Measurements from ENCODE around the gene SCFD2. TPM values are rescaled to one million over a fixed set of nuclear protein-coding genes. Genes with fewer than 3 reads are reported as not detected.

SCFD2 gene
- total RNA-seq, 3 donors from 2014 or later = 22.8 to 33.8 (median 25.0) TPM

DNA sequence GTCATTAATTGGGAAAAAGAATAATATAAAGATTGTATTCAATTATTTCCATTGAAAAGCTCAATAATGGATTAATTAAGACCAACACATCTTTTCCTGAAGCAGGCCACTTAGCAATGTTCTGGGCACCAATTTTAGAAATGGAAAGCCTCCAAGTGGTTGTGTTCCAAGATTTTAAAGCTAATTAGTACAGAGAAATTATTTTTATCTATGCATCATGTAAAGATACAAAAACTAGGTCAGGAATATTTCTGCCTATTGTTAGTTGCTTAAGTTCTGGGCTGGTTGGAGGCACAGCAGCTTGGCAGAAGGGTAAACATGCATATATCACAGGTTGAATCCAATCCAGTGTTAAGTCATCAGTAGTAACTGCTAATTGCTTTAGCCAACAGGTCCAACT is 401.9 kb downstream of the SCFD2 start:
- H3K27me3 ChIP-seq = no peaks in the 10 kb centered on the region
- intact Hi-C loops (cut with DNase I; ENCODE audit: low total_unique reads) = no loop called here
- TF ChIP-seq POLR2A (IDR thresholded peaks at IDR 0.05) = no peak
- TF ChIP-seq POLR2AphosphoS5 (IDR thresholded peaks at IDR 0.05) = no peak
- TF ChIP-seq, protein P1, sequence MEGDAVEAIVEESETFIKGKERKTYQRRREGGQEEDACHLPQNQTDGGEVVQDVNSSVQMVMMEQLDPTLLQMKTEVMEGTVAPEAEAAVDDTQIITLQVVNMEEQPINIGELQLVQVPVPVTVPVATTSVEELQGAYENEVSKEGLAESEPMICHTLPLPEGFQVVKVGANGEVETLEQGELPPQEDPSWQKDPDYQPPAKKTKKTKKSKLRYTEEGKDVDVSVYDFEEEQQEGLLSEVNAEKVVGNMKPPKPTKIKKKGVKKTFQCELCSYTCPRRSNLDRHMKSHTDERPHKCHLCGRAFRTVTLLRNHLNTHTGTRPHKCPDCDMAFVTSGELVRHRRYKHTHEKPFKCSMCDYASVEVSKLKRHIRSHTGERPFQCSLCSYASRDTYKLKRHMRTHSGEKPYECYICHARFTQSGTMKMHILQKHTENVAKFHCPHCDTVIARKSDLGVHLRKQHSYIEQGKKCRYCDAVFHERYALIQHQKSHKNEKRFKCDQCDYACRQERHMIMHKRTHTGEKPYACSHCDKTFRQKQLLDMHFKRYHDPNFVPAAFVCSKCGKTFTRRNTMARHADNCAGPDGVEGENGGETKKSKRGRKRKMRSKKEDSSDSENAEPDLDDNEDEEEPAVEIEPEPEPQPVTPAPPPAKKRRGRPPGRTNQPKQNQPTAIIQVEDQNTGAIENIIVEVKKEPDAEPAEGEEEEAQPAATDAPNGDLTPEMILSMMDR (IDR thresholded peaks at IDR 0.05) = no peak
- H3K9me3 ChIP-seq = no peaks in the 10 kb centered on the region
- DNase-seq (ENCODE audit: low spot score in 2 of 2) = no peak
- no peak overlapping the region for H3K27ac ChIP-seq
- no peak overlapping the region for H3K4me3 ChIP-seq
- H3K4me1 ChIP-seq = no peaks in the 10 kb centered on the region
- H3K36me3 ChIP-seq = no peaks in the 10 kb centered on the region

DNA sequence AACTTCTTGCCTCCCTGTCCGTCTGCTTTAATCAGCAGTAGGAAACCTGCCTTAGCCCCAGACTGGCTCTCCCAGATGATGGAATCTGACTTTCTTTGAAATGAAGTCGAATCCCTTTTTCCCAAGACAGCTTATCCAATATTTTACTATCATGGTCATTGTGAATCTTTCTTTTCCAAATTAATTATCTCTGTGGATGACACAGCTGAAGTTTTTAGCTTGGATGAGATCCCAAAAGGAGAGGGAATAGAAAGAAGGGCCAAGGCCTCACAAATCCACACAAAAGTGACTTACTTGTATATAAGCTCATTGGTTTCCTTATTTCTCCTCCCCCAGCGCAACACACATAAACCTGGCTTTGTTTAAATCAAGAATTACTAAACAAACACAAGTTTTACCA is 403.1 kb downstream of the SCFD2 start:
- H3K27ac ChIP-seq = no peak overlapping the region
- TF ChIP-seq POLR2A (IDR thresholded peaks at IDR 0.05) (no peak), POLR2AphosphoS5 (IDR thresholded peaks at IDR 0.05) (no peak)
- TF ChIP-seq, protein P1 (IDR thresholded peaks at IDR 0.05) = no peak
- no peaks in the 10 kb centered on the region for H3K36me3 ChIP-seq
- DNase-seq (ENCODE audit: low spot score in 2 of 2) = no peak
- intact Hi-C loops (cut with DNase I; ENCODE audit: low total_unique reads) = no loop called here
- no peaks in the 10 kb centered on the region for H3K9me3 ChIP-seq
- no peaks in the 10 kb centered on the region for H3K27me3 ChIP-seq
- H3K4me1 ChIP-seq = no peaks in the 10 kb centered on the region
- no peak overlapping the region for H3K4me3 ChIP-seq

DNA sequence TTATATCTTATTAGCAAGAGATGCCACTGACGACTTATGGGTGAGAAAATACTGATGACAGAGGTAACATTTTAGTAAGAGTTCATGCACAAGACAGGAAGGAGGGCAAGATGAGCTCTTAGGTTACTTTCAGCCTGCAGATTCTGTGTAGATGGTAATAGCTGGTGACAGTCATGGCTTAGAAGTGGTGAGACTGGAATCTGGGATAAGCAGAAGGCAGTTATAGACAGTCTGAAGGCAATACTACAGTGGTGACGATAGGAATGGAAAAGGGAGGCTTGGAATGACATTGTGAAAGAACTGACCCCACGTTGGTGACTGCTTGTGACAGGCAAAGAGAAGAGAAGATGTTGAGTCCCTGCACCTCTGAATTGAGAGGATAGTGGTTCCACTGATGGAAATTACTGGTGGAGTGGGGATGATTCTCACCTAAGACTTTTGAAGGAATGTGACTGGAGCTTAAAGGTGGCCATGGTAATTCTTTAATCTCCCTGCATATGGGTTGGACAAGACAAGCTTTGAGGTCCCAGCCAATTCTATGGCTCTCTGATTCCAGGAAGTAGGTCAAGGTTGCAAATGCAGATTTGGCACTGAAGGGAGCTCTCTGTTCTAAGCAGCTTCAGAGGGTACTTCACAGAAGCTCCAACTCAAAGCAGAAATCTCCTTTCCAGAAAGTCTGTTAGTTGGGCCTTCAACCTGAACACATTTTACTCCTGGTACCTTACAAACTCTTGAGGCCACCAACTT is 404.0 kb downstream of the SCFD2 start:
- TF ChIP-seq POLR2A (IDR thresholded peaks at IDR 0.05) = no peak
- TF ChIP-seq POLR2AphosphoS5 (IDR thresholded peaks at IDR 0.05) = no peak
- TF ChIP-seq, protein P1 (IDR thresholded peaks at IDR 0.05) = no peak
- no peaks in the 10 kb centered on the region for H3K27me3 ChIP-seq
- H3K36me3 ChIP-seq = no peaks in the 10 kb centered on the region
- DNase-seq (ENCODE audit: low spot score in 2 of 2) = no peak
- no peaks in the 10 kb centered on the region for H3K4me1 ChIP-seq
- intact Hi-C loops (cut with DNase I; ENCODE audit: low total_unique reads) = no loop called here
- H3K9me3 ChIP-seq = no peaks in the 10 kb centered on the region
- no peak overlapping the region for H3K4me3 ChIP-seq
- no peak overlapping the region for H3K27ac ChIP-seq

DNA sequence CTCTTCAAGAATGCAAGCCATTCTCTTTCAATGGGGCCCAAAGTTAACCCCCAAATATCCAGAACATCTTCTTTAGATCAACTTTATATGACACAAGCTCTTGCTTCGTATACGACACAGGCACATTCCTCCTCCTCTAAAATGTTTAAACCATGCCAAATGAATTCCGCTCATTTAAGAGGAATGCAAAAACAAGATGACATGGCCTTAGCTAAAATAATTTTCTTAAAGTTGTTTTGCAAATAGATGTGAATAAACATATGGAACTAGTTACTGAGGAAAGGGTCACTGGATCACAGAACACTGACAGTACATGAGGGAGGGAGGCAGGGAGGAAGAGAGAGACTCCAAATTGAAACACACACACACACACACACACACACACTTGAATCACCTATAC is 406.3 kb downstream of the SCFD2 start:
- DNase-seq (ENCODE audit: low spot score in 2 of 2) = no peak
- TF ChIP-seq, protein P1 (IDR thresholded peaks at IDR 0.05) = no peak
- no peak for TF ChIP-seq POLR2AphosphoS5 (IDR thresholded peaks at IDR 0.05)
- no peak for TF ChIP-seq POLR2A (IDR thresholded peaks at IDR 0.05)
- Histone ChIP-seq H3K4me1 (no peaks in the 10 kb centered on the region), H3K4me3 (no peak overlapping the region), H3K27me3 (no peaks in the 10 kb centered on the region), H3K9me3 (no peaks in the 10 kb centered on the region), H3K36me3 (no peaks in the 10 kb centered on the region), H3K27ac (peak overlapping the region in 1 of 2 donors; percentile 30)
- intact Hi-C loops (cut with DNase I; ENCODE audit: low total_unique reads) = no loop called here

DNA sequence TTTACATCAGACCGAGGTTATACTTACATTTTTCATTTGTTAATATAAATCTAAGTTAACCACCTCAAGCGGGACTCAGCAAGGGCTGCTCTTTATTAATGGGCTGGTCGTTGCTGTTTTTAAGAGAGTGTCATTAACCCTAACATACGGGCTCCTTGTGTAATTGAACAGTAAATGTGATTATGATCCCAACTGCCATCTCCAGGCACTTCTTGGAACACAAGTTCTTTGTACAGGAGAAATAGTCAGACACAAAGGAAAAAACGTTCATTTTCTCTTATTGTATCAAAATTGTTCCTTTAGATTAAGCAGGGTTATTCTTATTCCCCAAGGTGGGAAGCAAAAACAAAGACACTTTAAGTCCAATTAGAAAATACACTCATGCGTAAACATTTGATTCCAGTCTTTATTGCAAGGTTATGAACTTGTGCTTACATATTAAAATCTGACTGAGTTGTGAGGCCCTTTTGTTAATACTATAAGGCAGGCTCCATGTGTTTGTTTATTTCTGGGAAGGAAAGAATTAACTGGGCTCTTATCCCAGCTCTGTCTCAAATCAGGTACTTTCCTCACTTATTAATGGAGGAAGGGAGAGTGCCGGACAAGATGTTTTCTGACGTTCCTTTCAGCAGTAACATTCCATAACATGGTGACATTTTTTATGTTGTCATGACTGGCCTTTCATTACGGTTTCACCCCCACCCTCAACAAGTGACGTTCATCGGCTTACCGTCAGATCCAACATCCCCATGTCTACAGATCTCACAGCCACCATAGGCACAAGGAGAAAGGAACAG is 407.8 kb downstream of the SCFD2 start:
- no peak for DNase-seq (ENCODE audit: low spot score in 2 of 2)
- Histone ChIP-seq H3K27ac (peak overlapping the region; percentile 39 to 56), H3K36me3 (no peaks in the 10 kb centered on the region), H3K27me3 (no peaks in the 10 kb centered on the region), H3K4me3 (no peak overlapping the region), H3K9me3 (no peaks in the 10 kb centered on the region), H3K4me1 (no peaks in the 10 kb centered on the region)
- TF ChIP-seq, protein P1 (IDR thresholded peaks at IDR 0.05) = no peak
- no peak for TF ChIP-seq POLR2AphosphoS5 (IDR thresholded peaks at IDR 0.05)
- TF ChIP-seq POLR2A (IDR thresholded peaks at IDR 0.05) = no peak
- intact Hi-C loops (cut with DNase I; ENCODE audit: low total_unique reads) = no loop called here
